Endodermal cell (in vitro differentiated cells): ENCODE measurements around the gene CBL. TPM values are rescaled to one million over a fixed set of nuclear protein-coding genes. Genes with fewer than 3 reads are reported as not detected.

Experiments used
- DNase-seq: peaks from one replicate; pipeline ENCODE4 v3.0.0-alpha.2; 2017
- H3K27ac ChIP-seq: 2 replicates; pipeline ENCODE4 v1.5.1; 2013; ENCODE audit warnings: mild to moderate bottlenecking, low read depth, low read length, moderate library complexity
- H3K27me3 ChIP-seq: 2 replicates; pipeline ENCODE4 v1.6.1; 2013; ENCODE audit warnings: mild to moderate bottlenecking, low read length, moderate library complexity; ENCODE audit not compliant: insufficient read depth, control insufficient read depth, poor library complexity, severe bottlenecking
- H3K36me3 ChIP-seq: 2 replicates; pipeline ENCODE4 v1.7.0; 2013; ENCODE audit warnings: mild to moderate bottlenecking, low read length, moderate library complexity; ENCODE audit not compliant: control insufficient read depth, insufficient read depth
- H3K4me1 ChIP-seq: one replicate; pipeline ENCODE4 v1.7.0; 2013; ENCODE audit warnings: low read length; ENCODE audit not compliant: control insufficient read depth, insufficient read depth
- H3K4me3 ChIP-seq: 2 replicates; pipeline ENCODE4 v1.5.1; 2013; ENCODE audit warnings: mild to moderate bottlenecking, low read length, moderate library complexity
- H3K9ac ChIP-seq: 2 replicates; pipeline ENCODE4 v1.6.1; 2013; ENCODE audit warnings: mild to moderate bottlenecking, low read length, moderate library complexity; ENCODE audit not compliant: poor library complexity, severe bottlenecking; ENCODE audit errors: extremely low read depth
- H3K9me3 ChIP-seq: 2 replicates; pipeline ENCODE4 v1.6.1; 2013; ENCODE audit warnings: mild to moderate bottlenecking, low read length, moderate library complexity; ENCODE audit not compliant: control insufficient read depth
- H3K27ac Mint-ChIP-seq: 2 replicates; pipeline ENCODE4 v1.8.0; 2020; ENCODE audit warnings: mixed read lengths
- H3K27me3 Mint-ChIP-seq: 2 replicates; pipeline ENCODE4 v1.8.0; 2021; ENCODE audit warnings: mild to moderate bottlenecking, mixed read lengths; ENCODE audit not compliant: insufficient read depth
- H3K36me3 Mint-ChIP-seq: 2 replicates; pipeline ENCODE4 v1.8.0; 2020; ENCODE audit warnings: low read depth, mixed read lengths
- H3K4me1 Mint-ChIP-seq: 2 replicates; pipeline ENCODE4 v1.8.0; 2020; ENCODE audit warnings: mixed read lengths
- H3K4me3 Mint-ChIP-seq: 2 replicates; pipeline ENCODE4 v1.8.0; 2020; ENCODE audit warnings: mild to moderate bottlenecking, moderate library complexity, mixed read lengths
- H3K9me3 Mint-ChIP-seq: 2 replicates; pipeline ENCODE4 v1.8.0; 2020; ENCODE audit warnings: mild to moderate bottlenecking, mixed read lengths
- CTCF ChIP-seq: fragments of 200-600 bp; sonication (generic); conservative IDR thresholded peaks from 2 replicates; pipeline ENCODE4 v1.5.0; 2021; ENCODE audit warnings: antibody characterized with exemption, mild to moderate bottlenecking
- WGBS, 2 experiments: methylation state at CpG; one replicate each; pipeline versions ENCODE4 v1.1.5 to v1.1.7; 2013; ENCODE audit warnings: missing lambda C conversion rate in 2 of 2, mixed read lengths in 1 of 2; ENCODE audit not compliant: insufficient coverage in 1 of 2, insufficient read length in 1 of 2; 5-methylcytosine and 5-hydroxymethylcytosine counted together
- total RNA-seq, 2 donors: library from RNA; stranded (reverse); fragmentation: NEBNext Ultra II Directional in 1 of 2; extraction: Animal tissue kit (Norgen Biotek cat#: 25700) in 1 of 2; gene quantifications; 2 replicates in 1 of 2; 3 replicates in 1 of 2; pipeline ENCODE4 v1.2.1, GENCODE V29; 2021

The CBL gene
- total RNA-seq, 2 donors from 2014 or later: 40.3 to 52.7 TPM

- 94 to 100% methylated on average over 2 of the region's 3 CpGs for WGBS, 2 experiments
- Histone ChIP-seq H3K4me3 (no peak overlapping the region), H3K9me3 (peaks cover 16% of the 10 kb centered on the region), H3K9ac (no peak overlapping the region), H3K27ac (no peak overlapping the region), H3K4me1 (no peaks in the 10 kb centered on the region), H3K27me3 (no peaks in the 10 kb centered on the region), H3K36me3 (peaks cover 56% of the 10 kb centered on the region)
- Mint-ChIP-seq H3K4me3 (no peak overlapping the region), H3K27ac (no peak overlapping the region), H3K9me3 (peaks cover 6% of the 10 kb centered on the region), H3K4me1 (no peaks in the 10 kb centered on the region), H3K27me3 (no peaks in the 10 kb centered on the region), H3K36me3 (peaks cover 65% of the 10 kb centered on the region)
- no peak for TF ChIP-seq CTCF
- no peak for DNase-seq
Measured at GRCh38 chr11:119288219-119288618, 82.1 kb downstream of the CBL start.

- Histone ChIP-seq H3K4me3 (no peak overlapping the region), H3K4me1 (no peaks in the 10 kb centered on the region), H3K9me3 (peaks cover 16% of the 10 kb centered on the region), H3K27me3 (no peaks in the 10 kb centered on the region), H3K27ac (no peak overlapping the region), H3K9ac (no peak overlapping the region), H3K36me3 (peaks cover 60% of the 10 kb centered on the region)
- H3K36me3 Mint-ChIP-seq: peaks cover 56% of the 10 kb centered on the region
- H3K4me3 Mint-ChIP-seq: no peak overlapping the region
- WGBS, 2 experiments: 95 to 98% methylated on average over 6 to 10 of the region's 10 CpGs
- H3K4me1 Mint-ChIP-seq: no peaks in the 10 kb centered on the region
- TF ChIP-seq CTCF: no peak
- DNase-seq: no peak
- H3K9me3 Mint-ChIP-seq: peaks cover 6% of the 10 kb centered on the region
- no peaks in the 10 kb centered on the region for H3K27me3 Mint-ChIP-seq
- H3K27ac Mint-ChIP-seq: no peak overlapping the region
Measured at GRCh38 chr11:119290894-119291497, 84.9 kb downstream of the CBL start.

- no peaks in the 10 kb centered on the region for H3K4me1 ChIP-seq
- H3K4me3 ChIP-seq: no peak overlapping the region
- no peak overlapping the region for H3K27ac Mint-ChIP-seq
- peaks cover 68% of the 10 kb centered on the region for H3K36me3 ChIP-seq
- no peaks in the 10 kb centered on the region for H3K4me1 Mint-ChIP-seq
- no peaks in the 10 kb centered on the region for H3K27me3 ChIP-seq
- no peak overlapping the region for H3K9ac ChIP-seq
- no peaks in the 10 kb centered on the region for H3K27me3 Mint-ChIP-seq
- no peak for DNase-seq
- TF ChIP-seq CTCF: no peak
- 95% methylated on average over 3 of the region's 3 CpGs for WGBS, 2 experiments
- no peak overlapping the region for H3K27ac ChIP-seq
- peaks cover 6% of the 10 kb centered on the region for H3K9me3 Mint-ChIP-seq
- H3K9me3 ChIP-seq: peaks cover 16% of the 10 kb centered on the region
- no peak overlapping the region for H3K4me3 Mint-ChIP-seq
- H3K36me3 Mint-ChIP-seq: peaks cover 59% of the 10 kb centered on the region
Measured at GRCh38 chr11:119293461-119293860, 87.3 kb downstream of the CBL start.
